ENCODE results near the gene RSKR.

DNA sequence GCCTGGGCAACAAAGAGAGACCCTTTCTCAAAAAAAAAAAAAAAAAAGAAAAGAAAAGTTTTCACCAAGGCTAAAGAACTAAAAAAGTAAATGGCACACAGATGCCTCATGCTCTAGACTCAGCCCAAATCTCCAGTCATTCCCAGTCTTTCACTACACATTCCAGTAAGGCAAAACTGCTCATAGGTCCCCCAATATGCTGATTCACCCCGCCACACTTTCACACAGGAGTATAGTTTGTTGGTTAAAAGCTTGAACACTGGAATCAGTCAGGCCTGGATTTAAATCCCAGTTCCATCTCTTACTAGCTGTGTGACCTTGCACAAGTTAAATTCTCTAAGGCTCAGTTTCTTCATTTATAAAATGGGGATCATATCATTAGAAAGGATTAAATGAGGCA lies 44.5 kb downstream of the RSKR start:
- TF ChIP-seq CTCF (IDR thresholded peaks at IDR 0.05; ENCODE audit: low read length), result no peak
- TF ChIP-seq EZH2 (IDR thresholded peaks at IDR 0.05; ENCODE audit: borderline replicate concordance, low read length), result no peak
